Fibroblast of skin of right quadriceps (primary cell): ENCODE data around the gene LTBP4.
"Not testable (repeated sequence)": the region's sequence is repeated elsewhere in the genome, so short reads cannot be mapped to it uniquely, and the experiment has no call there.

Source experiments
- DNase-seq: peaks from one replicate; pipeline ENCODE4 v3.0.0-alpha.2; 2013

Gene LTBP4

DNA sequence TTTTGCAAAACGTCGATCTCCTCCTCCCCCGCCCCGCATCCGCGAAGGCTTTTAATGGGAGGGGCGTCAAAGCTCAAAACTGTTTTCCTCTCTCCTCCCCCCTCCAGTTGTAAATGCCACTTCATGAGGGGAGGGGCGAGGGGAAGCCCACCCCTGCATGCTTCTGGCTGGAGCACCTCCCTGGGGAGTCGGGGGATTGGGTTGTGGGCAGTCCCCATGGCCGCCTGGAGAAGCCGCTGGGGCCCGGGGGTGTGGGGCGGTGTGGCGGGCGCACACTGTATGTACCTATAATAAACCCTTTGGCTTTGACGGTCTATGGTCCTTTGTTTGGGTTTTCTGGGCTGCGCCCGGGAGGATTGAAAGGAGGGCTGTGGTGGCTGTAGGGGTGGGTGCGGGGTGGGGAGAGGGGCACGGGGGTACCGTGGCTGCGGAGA, 25.0 kb upstream of the LTBP4 start:
- no peak for DNase-seq

DNA sequence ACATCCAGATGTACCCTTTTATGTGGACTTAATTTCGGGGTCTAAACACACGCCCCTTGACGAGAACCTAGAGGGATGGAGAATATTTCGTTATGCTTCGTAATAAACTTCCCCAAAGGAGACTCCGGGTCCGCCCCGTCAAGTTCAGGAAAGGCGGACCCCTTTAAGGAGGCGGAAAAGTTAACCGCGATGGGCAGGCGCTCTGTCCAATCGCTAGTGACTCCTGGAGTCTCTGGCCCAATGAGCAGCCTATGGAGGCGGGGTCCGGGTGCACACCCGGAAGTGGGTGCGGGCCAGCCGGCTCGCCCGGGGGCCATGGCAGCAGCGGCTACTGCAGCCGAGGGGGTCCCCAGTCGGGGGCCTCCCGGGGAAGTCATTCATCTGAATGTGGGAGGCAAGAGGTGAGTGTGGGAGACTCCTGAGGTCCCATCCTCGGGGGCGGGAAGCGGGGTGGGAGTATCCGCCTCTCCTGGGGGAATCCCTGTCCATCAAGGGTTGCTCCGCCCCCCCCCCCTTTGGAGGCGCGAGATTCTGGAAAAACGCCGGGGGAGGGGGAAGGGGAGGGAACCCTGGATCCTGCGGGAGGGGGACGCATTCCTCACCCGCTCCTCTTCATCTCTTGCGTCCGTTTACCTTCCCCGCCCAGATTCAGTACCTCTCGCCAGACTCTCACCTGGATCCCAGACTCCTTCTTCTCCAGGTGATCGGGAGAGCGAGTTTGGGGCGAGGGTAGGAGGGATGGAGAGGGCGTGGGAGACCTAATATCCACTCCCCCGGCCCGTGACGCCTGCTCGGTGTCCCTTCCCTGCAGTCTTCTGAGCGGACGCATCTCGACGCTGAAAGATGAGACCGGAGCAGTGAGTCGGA, 24.4 kb upstream of the LTBP4 start, which contains the start of gene SHKBP1:
SHKBP1 (plus strand) TSS at position 289 of the 867 bp plus-strand sequence; CDS start at position 316, 27 bp downstream.
- peak; percentile 96 for DNase-seq

DNA sequence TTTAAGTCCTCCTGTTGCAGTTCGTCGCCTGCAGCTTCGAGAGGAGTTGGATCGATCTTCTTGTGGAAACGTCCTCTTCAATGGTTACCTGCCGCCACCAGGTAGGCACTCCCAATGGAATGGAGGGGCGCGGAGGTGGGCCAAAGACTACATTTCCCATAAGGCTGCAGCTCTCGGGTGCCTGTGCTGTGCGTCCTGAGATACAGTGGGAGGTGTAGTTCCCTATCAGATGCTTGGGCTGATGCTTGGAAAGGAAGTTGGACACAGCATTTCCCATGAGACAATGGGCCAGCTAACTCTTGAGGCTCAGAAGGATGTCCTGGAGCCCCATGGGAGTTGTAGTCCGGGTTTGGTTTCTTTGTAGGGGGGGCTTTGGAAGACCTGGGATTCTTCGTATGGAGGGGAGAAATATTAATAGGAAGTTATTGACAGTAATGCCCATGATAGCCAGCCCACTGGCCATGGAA, 22.7 kb upstream of the LTBP4 start:
- peak; percentile 40 for DNase-seq

DNA sequence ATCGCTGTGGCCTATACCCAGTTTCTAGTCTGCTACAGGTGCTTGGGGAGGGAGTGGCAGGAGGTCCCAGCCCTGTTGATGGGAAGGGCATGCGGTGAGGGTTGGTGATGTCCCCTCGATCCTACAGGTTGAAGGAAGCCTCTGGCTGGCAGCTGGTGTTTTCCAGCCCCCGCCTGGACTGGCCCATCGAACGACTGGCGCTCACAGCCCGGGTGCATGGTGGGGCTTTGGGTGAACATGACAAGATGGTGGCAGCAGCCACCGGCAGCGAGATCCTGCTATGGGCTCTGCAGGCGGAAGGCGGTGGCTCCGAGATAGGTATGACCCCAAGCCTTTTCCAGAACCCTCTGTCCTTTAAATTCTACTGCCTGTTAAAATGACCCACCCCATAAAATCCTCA, 20.6 kb upstream of the LTBP4 start:
- DNase-seq, result no peak

DNA sequence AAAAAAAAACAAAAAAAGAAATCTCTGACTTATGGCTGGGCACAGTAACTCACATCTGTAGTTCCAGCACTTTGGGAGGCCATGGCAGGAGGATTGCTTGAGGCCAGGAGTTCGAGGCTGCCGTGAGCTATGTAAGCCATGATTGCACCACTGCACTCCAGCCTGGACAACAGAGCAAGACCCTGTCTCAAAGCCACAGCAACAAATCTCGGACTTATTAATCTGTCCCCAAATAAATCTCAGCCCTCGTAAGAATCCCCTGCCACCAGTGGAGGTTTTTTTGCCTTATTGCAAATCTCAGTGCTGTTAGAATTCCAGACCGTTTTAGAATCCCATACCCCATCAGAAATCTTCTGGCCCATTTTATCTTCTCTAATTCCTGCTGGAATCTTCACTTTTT, 19.6 kb upstream of the LTBP4 start:
- no peak for DNase-seq

DNA sequence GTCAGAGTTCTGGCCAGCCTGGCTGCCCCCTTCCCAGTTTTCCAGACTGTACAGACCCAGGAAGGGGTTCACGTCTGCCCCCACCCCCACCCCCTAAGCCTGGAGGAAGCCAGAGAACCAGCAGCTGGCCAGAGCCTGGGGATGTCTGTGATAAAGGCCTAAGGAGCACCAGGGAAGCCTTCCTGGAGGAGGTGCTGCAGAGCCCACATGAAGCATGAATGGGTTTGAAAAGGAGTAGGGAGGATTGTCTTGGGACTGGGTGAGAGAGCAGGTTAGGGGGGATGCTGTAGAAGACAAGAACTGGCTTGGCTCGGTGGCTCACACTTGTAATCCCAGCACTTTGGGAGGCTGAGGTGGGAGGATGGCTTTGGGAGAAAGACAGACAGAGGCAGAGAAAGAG, 18.7 kb upstream of the LTBP4 start:
- no peak for DNase-seq

DNA sequence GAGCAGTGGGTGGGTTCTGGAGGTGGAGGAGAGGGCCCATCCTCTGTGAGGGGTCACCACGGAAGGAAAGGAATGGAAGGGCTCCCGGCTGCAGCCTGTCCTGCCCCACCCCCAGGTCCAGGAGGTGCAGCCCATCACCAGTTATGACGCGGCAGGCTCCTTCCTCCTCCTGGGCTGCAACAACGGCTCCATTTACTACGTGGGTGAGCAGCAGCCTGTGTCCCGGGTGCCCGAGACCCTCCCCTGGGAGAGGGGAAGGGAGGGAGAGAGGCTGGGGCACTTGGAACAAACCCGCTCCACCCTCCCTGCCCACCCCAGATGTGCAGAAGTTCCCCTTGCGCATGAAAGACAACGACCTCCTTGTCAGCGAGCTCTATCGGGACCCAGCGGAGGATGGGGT, 17.9 kb upstream of the LTBP4 start:
- DNase-seq, result no peak

DNA sequence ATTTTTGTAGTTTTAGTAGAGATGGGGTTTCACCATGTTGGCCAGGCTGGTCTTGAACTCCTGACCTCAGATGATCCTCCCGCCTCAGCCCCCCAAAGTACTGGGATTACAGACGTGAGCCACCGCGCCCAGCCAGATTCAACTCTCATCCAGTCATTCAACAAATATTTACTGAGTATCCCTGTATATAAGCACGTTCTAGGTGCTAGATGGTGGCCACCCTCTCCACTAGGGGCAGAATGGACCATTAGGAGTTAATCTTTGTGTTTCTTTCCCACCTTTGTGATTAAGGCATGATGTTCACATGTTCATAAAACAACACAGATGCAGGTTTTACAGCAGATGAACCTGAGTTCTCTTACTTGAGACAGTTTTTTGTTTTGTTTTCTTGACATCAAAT, 17.2 kb upstream of the LTBP4 start:
- peak; percentile 40 for DNase-seq

DNA sequence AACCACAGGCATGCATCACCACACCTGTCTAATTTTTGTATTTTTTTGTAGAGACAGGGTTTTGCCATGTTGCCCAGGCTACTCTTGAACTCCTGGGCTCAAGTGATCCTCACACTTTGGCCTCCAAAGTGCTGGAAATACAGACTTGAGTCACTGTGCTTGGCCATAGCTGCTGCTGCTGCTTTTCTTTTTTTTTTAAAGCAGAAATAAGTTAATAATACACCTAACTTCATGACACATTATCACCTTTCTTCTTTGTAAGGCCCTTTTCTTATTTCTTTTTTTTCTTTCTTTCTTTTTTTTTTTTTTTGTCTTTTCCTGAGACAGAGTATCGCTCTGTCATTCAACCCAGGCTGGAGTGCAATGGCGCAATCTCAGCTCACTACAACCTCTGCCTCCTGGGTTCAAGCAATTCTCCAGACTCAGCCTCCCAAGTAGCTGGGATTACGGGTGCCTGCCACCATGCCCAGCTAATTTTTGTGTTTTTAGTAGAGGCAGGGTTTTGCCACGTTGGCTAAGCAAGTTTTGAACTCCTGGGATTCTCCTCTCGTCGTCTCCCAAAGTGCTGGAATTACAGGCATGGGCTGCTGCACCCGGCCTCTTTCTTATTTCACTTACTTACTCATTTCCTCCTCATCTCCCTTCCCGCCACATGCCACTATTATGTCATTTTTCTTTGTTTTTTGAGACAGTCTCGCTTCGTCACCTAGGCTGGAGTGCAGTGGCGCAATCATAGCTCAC, 15.8 kb upstream of the LTBP4 start:
- DNase-seq, result peak; percentile 82

DNA sequence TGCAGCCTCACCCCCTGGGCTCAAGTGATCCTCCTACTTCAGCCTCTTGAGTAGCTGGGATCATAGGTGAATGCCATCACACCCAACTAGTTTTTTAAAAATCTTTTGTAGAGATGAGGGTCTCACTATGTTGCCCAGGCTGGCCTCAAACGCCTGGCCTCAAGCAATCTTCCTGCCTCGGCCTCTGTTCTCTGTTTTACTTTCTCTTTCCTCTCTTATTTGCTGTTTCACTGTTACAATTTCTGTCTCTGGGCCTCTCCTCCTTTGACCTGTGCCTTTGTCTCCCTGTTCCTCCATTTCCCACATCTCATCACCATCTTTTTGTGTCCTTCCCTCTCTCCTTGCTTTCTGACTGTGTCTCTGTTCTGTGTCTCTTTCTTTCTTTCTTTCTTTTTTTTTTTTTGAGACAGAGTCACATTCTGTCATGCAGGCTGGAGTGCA, 15.2 kb upstream of the LTBP4 start:
- DNase-seq, result no peak

DNA sequence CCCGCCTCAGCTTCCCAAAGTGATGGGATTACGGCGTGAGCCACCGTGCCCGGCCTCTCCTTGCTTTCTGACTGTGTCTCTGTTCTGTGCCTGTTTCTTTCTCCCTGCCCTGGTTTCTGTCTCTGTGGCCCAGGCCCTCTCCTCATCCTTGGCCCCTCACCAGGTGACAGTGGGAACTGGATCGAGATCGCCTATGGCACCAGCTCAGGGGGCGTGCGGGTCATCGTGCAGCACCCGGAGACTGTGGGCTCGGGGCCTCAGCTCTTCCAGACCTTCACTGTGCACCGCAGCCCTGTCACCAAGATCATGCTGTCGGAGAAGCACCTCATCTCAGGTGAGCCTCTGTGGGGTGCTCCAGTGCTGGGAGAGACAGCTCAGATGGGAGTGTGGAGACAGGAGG, 14.6 kb upstream of the LTBP4 start:
- no peak for DNase-seq

DNA sequence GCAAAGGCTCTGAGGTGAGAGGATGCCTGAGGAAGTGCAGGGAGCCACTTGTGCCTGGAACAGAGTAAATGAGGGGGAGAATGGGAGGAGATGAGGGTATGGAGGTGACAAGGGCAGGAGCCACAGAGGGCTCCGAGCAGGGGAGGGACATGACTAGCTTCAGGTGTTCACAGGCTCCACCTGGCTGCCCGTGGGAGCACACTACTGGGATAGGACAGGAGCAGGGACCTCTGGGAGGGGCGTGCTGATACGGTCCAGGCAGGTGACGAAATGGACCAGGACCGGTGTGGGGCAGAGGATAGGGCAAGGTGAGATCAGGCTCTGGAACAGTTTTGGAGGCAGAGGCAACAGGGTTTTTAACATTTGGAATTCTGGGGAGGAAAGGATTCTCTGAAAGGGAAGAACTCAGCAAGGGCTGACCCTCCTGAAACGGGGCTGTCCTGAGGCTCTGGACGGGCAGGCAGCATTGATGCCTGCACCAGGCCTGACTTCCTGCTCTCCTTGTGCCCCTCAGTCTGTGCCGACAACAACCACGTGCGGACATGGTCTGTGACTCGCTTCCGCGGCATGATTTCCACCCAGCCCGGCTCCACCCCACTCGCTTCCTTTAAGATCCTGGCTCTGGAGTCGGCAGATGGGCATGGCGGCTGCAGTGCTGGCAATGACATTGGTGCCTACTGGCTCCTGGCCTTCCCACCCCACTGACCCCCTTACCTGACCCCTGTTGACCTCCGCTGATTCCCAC, 12.9 kb upstream of the LTBP4 start:
- peak; percentile 37 for DNase-seq

DNA sequence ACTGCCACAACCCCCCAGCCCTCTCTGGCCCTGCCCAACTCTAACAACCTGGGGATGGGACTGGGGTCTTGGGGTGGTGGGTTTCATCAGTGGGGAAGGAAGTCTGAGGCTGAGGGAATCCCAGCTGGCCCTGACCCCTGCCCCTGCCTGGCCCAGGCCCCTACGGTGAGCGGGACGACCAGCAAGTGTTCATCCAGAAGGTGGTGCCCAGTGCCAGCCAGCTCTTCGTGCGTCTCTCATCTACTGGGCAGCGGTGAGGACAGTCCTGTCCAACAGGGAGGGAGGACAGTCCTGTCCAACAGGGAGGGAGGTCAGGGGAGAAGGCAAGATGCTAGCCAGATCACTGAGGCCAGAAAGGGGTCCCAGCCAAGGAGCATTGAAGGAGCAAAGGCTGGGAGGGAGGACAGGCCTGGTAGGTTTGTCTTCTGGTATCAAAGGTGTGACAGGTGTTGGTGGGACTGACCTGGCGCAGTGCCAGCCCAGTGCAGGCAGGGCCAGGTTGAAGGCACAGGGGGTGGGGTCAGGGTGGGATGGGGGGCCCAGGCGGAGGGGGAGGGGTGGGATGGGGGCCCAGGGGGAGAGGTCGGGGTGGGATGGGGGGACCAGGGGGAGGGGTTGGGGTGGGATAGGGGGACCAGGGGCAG, 12.1 kb upstream of the LTBP4 start:
- no peak for DNase-seq

DNA sequence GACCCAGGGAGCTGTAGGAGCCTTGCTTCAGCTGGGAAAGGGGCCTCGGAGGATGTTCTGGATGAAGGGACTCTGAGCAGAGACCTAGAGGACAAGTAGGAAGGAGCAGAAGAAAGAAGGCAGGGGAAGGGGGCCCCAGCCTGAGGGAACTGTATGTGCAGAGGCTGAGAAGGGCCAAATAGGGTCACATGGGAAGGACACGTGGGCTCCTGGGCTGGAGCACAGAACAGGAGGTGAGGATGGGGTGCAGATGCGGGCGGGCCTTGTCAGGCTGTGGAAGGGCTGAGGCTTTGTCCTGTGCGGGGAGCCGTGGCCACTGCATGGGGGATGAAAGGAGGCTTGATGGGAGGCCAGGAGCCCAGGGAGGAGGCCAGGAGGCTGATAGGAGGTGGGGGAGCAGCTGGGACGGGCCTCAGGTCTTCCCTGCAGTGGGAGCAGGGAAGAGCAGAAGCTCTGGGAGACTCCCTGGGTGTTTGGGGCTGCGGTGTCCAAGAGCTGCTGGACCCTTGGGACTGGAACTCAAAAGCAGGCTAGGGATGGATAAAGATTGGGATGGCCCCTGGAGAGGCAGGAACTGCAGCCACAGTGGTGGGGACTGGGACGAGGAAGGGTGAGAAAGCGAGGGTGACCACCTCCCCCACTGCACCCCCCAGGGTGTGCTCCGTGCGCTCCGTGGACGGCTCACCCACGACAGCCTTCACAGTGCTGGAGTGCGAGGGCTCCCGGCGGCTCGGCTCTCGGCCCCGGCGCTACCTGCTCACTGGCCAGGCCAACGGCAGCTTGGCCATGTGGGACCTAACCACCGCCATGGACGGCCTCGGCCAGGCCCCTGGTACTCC, 11.4 kb upstream of the LTBP4 start:
- DNase-seq, result no peak

DNA sequence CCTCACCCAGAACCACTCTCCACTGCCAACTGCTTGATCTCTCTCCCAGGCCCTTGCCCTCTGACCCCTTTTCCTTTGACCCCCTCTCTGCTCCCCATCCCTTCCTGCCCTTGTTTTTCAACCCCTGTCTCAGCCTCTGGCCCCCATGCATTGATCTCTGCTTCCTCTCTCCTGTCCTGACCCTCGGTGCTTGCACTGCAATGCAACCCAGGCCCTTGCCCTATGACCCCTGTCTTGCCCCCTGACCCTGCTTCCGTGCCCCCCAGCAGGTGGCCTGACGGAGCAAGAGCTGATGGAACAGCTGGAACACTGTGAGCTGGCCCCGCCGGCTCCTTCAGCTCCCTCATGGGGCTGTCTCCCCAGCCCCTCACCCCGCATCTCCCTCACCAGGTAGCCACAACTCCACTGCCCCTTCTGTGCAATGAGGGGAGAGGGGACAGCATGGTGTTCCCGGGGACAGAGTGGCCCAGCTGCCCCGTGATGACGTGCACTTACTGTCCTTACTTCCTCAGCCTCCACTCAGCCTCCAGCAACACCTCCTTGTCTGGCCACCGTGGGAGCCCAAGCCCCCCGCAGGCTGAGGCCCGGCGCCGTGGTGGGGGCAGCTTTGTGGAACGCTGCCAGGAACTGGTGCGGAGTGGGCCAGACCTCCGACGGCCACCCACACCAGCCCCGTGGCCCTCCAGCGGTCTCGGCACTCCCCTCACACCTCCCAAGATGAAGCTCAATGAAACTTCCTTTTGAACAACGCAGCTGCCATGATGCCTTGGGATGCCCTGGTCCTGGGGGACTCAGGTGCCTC, 10.5 kb upstream of the LTBP4 start:
- no peak for DNase-seq

DNA sequence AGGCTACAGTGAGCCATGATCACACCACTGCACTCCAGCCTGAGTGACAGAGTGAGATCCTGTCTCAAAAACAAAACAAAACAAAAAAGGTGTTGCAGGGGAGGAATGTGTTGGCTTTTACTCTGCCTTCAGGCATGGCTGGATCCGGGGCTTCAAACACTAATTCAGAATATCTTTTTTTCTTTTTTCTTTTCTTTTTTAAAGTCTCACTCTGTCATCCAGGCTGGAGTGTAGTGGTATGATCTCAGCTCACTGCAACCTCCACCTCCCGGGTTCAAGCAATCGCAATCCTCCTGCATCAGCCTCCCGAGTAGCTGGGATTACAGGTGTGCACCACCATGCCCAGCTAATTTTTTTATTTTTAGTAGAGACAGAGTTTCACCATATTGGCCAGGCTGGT, 9.4 kb upstream of the LTBP4 start:
- not testable (repeated sequence) for DNase-seq

DNA sequence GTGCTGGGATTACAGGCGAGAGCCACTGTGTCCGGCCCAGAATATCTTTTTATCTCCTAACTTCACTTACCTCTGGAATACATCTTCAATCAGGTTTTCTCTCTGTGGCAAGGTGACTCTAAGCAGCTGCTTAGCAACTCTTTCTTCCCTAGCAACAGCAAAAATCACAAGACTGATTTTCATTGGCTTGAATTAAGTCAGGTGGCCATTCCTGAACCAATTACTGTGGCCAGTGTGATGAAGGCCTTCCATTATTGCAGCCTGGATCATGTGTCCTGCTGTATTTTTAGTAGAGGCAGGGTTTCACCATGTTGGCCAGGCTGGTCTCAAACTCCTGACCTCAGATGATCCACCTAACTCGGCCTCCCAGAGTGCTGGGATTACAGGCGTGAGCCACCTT, 9.0 kb upstream of the LTBP4 start:
- peak; percentile 46 for DNase-seq

DNA sequence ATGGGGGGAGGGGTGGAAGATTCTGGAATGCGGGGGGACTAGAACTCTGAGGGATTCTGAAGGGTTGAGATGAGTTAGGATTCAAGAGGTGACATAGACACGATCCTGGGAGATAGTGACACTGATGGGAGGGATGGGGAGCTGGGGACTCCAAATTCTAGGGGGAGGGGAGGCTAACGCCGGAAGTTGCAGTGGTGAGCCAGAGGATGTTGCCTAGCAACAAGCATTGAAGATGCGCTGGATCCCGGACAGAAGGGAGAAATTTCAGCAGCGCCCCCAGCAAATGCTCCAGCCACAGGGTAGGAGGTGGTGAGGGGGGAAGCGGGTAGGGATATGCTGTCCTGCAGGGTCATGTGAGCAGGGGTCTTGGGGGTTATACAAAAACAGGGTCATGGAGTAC, 6.9 kb upstream of the LTBP4 start:
- DNase-seq, result peak; percentile 26

DNA sequence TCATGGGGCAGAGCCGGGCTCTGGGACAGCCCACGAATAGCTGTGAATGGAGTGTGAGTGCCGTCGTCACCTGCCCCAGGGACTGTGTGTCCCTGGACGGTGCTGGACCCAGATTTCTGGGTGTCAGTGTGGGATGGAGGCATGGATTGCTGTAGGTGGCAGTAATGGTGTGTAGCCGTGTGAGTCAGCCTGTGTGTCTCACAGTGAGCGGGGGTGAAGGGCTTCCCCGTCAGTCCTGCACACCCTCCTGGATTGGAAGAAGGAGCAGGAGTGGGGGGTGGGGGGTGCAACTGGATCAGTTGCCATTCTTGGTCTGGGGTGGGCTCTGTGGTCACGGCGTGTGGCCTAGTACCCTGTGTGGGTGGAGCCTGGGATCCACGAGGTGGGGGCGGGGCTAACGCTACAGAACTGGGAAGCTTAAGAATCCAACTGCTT, 6.5 kb upstream of the LTBP4 start:
- DNase-seq, result peak; percentile 67

DNA sequence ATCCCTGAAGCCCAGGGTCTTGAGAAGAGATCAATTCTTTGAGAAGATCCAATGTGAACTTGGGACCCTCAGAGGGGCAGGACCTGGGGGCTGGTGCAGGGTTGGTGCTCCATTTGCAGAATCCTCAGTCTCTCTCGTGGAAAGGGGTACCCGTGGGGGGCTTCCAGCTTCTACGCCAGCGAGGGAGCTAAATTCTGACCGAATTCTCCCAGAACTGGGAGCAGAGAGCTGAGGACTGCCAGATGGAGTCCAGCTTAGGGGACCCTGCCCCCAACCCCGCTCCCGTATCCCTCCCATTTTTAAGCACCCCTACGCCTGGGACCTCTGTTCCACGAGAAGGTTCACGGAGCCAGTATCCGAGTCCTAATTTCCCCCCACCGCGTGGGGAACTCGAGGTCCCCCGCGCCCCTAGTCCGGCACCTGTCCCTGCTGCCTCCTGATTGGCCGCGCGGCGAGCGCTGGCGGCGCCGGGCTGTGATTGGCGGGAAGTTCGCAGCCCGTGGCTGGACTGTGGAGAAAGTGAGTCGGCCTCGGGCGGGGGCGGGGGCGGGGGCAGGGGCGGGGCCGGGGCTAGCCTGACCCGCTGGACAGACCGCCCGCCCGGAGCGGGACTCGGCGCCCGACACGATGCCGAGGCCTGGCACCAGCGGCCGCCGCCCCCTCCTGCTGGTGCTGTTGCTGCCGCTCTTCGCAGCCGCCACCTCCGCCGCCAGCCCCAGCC, 4.4 kb upstream of the LTBP4 start:
- DNase-seq, result peak; percentile 38
